Trophoblast cell (in vitro differentiated cells and primary cell): ENCODE measurements around the gene GGTA1.
"Not testable (repeated sequence)": the region's sequence is repeated elsewhere in the genome, so short reads cannot be mapped to it uniquely, and the experiment has no call there.

Source experiments
- DNase-seq, 2 donors: peaks; one replicate each; pipeline ENCODE4 v3.0.0-alpha.2; 2016
- H2AFZ ChIP-seq: 2 replicates; pipeline ENCODE4 v1.6.1; 2013; ENCODE audit warnings: low read length, moderate library complexity, mild to moderate bottlenecking; ENCODE audit not compliant: insufficient read depth, poor library complexity
- H2AK5ac ChIP-seq: 2 replicates; pipeline ENCODE4 v1.6.1; 2013; ENCODE audit warnings: mild to moderate bottlenecking, low read length
- H2BK120ac ChIP-seq: 2 replicates; pipeline ENCODE4 v1.6.1; 2013; ENCODE audit warnings: low read length, mild to moderate bottlenecking, moderate library complexity; ENCODE audit not compliant: insufficient read depth, poor library complexity
- H2BK12ac ChIP-seq: 2 replicates; pipeline ENCODE4 v1.6.1; 2013; ENCODE audit warnings: mild to moderate bottlenecking, low read length, moderate library complexity
- H2BK5ac ChIP-seq: 2 replicates; pipeline ENCODE4 v1.6.1; 2013; ENCODE audit warnings: low read length, low read depth, moderate library complexity, mild to moderate bottlenecking; ENCODE audit not compliant: poor library complexity
- H3K14ac ChIP-seq: 2 replicates; pipeline ENCODE4 v1.6.1; 2013; ENCODE audit warnings: mild to moderate bottlenecking, low read length
- H3K18ac ChIP-seq: 2 replicates; pipeline ENCODE4 v1.6.1; 2013; ENCODE audit warnings: mild to moderate bottlenecking, low read length
- H3K23ac ChIP-seq: 2 replicates; pipeline ENCODE4 v1.6.1; 2013; ENCODE audit warnings: low read length
- H3K27ac ChIP-seq: 2 replicates; pipeline ENCODE4 v1.5.1; 2013; ENCODE audit warnings: low read depth, mild to moderate bottlenecking, inconsistent platforms, low read length, moderate library complexity
- H3K27me3 ChIP-seq: 2 replicates; pipeline ENCODE4 v1.6.1; 2013; ENCODE audit warnings: inconsistent platforms, mild to moderate bottlenecking, low read length, moderate library complexity; ENCODE audit not compliant: insufficient read depth
- H3K36me3 ChIP-seq, 2 experiments: 1 replicate in 1 of 2; 2 replicates in 1 of 2; pipeline ENCODE4 v1.6.1; 2013; ENCODE audit warnings: low read length in 2 of 2, mild to moderate bottlenecking in 2 of 2, moderate library complexity in 1 of 2; ENCODE audit not compliant: insufficient read depth in 2 of 2, control insufficient read depth in 1 of 2
- H3K4ac ChIP-seq: 2 replicates; pipeline ENCODE4 v1.6.1; 2013; ENCODE audit warnings: low read depth, mild to moderate bottlenecking, low read length, moderate library complexity
- H3K4me1 ChIP-seq, 2 experiments: 1 replicate in 1 of 2; 2 replicates in 1 of 2; pipeline ENCODE4 v1.6.1; 2013; ENCODE audit warnings: low read length in 2 of 2, mild to moderate bottlenecking in 2 of 2, moderate library complexity in 1 of 2; ENCODE audit not compliant: insufficient read depth in 2 of 2, control insufficient read depth in 1 of 2
- H3K4me2 ChIP-seq: 2 replicates; pipeline ENCODE4 v1.6.1; 2013; ENCODE audit warnings: inconsistent platforms, mild to moderate bottlenecking, low read length, moderate library complexity
- H3K4me3 ChIP-seq: 2 replicates; pipeline ENCODE4 v1.5.1; 2013; ENCODE audit warnings: mild to moderate bottlenecking, low read depth, low read length, inconsistent platforms
- H3K79me1 ChIP-seq: one replicate; pipeline ENCODE4 v1.6.1; 2013; ENCODE audit warnings: low read length
- H3K79me2 ChIP-seq: 2 replicates; pipeline ENCODE4 v1.6.1; 2013; ENCODE audit warnings: low read length, mild to moderate bottlenecking; ENCODE audit not compliant: control insufficient read depth, insufficient read depth, poor library complexity
- H3K9ac ChIP-seq: 2 replicates; pipeline ENCODE4 v1.6.1; 2013; ENCODE audit warnings: mild to moderate bottlenecking, low read length
- H3K9me3 ChIP-seq: 2 replicates; pipeline ENCODE4 v1.6.1; 2013; ENCODE audit warnings: low read depth, mild to moderate bottlenecking, control low read depth, inconsistent platforms, low read length; ENCODE audit not compliant: insufficient read depth
- H4K12ac ChIP-seq: 2 replicates; pipeline ENCODE4 v1.6.1; 2013; ENCODE audit warnings: low read depth, mild to moderate bottlenecking, low read length, moderate library complexity
- H4K8ac ChIP-seq: 2 replicates; pipeline ENCODE4 v1.6.1; 2013; ENCODE audit warnings: low read depth, mild to moderate bottlenecking, low read length, moderate library complexity
- H4K91ac ChIP-seq: one replicate; pipeline ENCODE4 v1.6.1; 2013; ENCODE audit warnings: low read depth, mild to moderate bottlenecking, low read length, moderate library complexity
- WGBS: extraction: QIAGEN DNeasy Blood & Tissue Kit; methylation state at CpG from one replicate; pipeline ENCODE4 v1.1.7; 2013; ENCODE audit warnings: missing lambda C conversion rate; ENCODE audit not compliant: insufficient read length, insufficient coverage; ENCODE audit errors: extremely low coverage; 5-methylcytosine and 5-hydroxymethylcytosine counted together

GGTA1 gene

DNA sequence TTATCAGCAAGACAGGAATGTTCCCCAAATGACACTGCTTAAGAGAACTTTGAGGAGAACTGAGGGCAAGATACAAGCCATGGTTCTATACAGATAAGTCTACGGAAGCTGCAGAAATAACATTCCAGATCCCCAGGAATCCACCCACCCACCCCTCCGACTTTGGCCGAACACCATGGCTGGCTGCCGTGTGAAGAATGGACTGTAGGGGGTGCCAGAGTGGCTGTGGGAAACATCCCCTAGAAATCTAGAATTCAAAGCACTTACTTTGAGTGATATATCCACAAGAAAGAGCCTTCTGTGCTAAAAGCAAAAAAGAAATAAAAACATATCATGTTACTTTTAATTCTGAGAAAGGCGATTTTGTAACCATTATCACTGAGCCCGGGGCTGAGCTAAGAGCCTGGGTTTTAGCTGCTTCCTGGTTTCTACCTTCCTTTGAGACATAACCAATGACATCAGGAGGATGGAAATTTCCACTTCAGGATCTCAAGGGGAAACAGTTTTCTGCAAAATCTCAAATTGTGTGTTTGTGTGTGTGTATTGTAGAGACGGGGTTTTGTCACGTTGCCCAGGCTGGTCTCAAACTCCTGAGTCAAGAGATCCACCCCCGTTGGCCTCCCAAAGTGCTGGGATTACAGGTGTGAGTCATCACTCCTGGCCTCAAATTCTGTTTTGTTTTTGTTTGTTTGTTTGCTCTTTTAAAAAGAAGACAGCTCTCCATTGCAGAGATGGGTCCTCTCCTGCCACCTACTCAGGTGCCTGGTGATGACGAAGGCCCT, 36.4 kb downstream of the GGTA1 start:
- Histone ChIP-seq H3K79me1 (no peaks in the 10 kb centered on the region), H3K27ac (no peak overlapping the region)
- peak; percentile 31 to 67 for DNase-seq

DNA sequence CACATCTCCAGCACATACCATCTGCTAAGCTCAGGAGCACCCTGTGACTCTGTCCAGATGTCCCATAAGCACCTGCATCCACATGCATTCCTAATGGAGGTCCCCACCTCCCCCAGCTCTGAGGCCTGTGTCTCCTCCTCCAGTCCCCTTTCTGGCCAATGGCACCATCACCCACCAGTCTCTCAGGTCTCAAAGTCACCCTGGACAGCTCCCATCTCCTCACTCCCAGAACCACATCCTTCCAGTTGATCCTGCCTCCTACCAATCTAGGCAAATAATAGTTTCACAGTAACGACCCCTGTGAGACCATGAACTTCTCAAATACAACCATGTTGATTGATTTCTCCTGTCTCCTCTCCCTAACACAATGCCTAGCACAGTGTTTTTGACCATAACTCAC, 40.1 kb downstream of the GGTA1 start:
- Histone ChIP-seq H2BK12ac (no peak overlapping the region), H3K18ac (no peak overlapping the region), H2AFZ (no peak overlapping the region), H2BK120ac (no peak overlapping the region), H3K4me1 (no peaks in the 10 kb centered on the region), H3K79me2 (no peaks in the 10 kb centered on the region), H3K27me3 (no peaks in the 10 kb centered on the region), H3K36me3 (no peaks in the 10 kb centered on the region), H2BK5ac (no peak overlapping the region), H3K9ac (no peak overlapping the region), H3K23ac (no peak overlapping the region), H4K91ac (no peak overlapping the region), H3K4me3 (no peak overlapping the region), H3K9me3 (no peaks in the 10 kb centered on the region), H2AK5ac (no peak overlapping the region), H3K4me2 (no peak overlapping the region), H3K79me1 (no peaks in the 10 kb centered on the region), H4K12ac (no peak overlapping the region), H3K4ac (no peak overlapping the region), H3K14ac (no peak overlapping the region), H4K8ac (no peak overlapping the region), H3K27ac (no peak overlapping the region)
- no peak for DNase-seq
- WGBS: no CpG with 5 or more reads among the region's 1 CpG

More for the DNA sequence above, 36.4 kb downstream of the GGTA1 start:
- Histone ChIP-seq H3K79me2 (no peaks in the 10 kb centered on the region), H3K9ac (no peak overlapping the region), H3K14ac (no peak overlapping the region), H3K23ac (no peak overlapping the region), H3K4ac (no peak overlapping the region), H3K4me3 (no peak overlapping the region), H2BK5ac (no peak overlapping the region), H3K9me3 (no peaks in the 10 kb centered on the region), H3K4me2 (no peak overlapping the region), H4K12ac (no peak overlapping the region), H2BK12ac (no peak overlapping the region), H3K27me3 (no peaks in the 10 kb centered on the region), H3K18ac (no peak overlapping the region), H3K36me3 (no peaks in the 10 kb centered on the region), H4K8ac (no peak overlapping the region), H2BK120ac (no peak overlapping the region), H2AFZ (no peak overlapping the region), H3K4me1 (no peaks in the 10 kb centered on the region), H2AK5ac (no peak overlapping the region), H4K91ac (no peak overlapping the region)
- WGBS: no CpG with 5 or more reads among the region's 10 CpGs

DNA sequence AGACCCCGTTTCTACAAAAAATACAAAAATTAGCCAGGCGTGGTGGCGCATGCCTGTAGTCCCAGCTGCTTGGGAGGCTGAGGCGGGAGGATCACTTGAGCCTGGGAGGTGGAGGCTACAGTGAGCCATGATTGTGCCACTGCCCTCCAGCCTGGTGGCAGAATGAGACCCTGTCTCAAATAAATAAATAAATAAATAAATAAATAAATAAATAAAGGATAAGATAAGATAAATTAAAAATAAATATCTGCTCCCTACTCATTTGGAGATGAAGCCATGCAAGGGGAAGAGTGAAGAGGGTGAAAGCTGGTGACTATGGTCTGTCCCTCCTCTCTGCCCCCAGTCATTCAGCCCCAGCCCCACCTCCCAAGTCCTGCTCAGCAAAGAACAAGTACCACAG, 41.2 kb downstream of the GGTA1 start:
- not testable (repeated sequence) for H3K18ac ChIP-seq, H3K9ac ChIP-seq, H3K4ac ChIP-seq, H3K14ac ChIP-seq, H2AK5ac ChIP-seq, H2BK5ac ChIP-seq, H3K4me1 ChIP-seq, H3K36me3 ChIP-seq, H4K91ac ChIP-seq, H3K79me2 ChIP-seq, DNase-seq, H3K4me3 ChIP-seq, H3K23ac ChIP-seq, H3K4me2 ChIP-seq, H3K27me3 ChIP-seq, H3K79me1 ChIP-seq, H4K12ac ChIP-seq, H2BK12ac ChIP-seq, H2AFZ ChIP-seq, H3K9me3 ChIP-seq, H2BK120ac ChIP-seq, H3K27ac ChIP-seq, H4K8ac ChIP-seq
- WGBS: no CpG with 5 or more reads among the region's 4 CpGs

DNA sequence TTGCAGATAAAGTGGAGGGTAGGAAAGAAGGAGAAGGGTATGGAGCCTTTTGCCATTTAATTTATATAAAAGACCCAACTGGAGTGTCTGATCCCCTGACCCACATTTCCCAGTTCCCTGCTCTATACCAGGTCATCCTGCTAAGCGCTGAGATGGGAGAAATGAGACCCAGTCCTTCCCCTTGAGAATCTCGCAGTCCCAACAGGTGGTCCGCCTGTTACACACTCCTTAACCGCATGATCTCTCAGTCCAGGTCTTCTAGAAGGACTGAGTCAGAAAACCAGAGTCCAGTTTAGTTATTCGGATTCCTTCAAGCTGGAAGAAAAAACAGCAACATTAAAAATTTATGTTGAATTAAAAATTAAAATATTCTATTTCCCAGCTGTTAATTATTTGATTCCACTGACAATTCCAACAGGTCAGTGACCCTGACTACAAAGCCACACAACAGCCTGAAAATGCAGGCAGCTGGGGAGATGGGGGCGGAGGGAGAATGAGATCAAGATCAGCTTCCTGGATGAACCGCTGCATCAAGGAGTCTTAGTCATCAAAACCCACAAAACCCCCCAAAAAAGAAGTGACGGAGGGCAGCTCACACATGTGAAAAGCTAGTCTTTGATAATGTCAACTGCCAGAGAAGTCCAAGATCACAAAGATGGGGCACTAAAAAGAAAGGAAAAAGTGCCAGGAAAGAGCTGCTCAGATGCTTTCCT, 44.0 kb downstream of the GGTA1 start:
- no peak overlapping the region for H4K91ac ChIP-seq
- no peak overlapping the region for H2BK12ac ChIP-seq
- H3K79me2 ChIP-seq: no peaks in the 10 kb centered on the region
- no peak overlapping the region for H3K4ac ChIP-seq
- no peaks in the 10 kb centered on the region for H3K27me3 ChIP-seq
- H3K4me1 ChIP-seq: no peaks in the 10 kb centered on the region
- no peak overlapping the region for H3K9ac ChIP-seq
- no peaks in the 10 kb centered on the region for H3K9me3 ChIP-seq
- H3K14ac ChIP-seq: no peak overlapping the region
- no peak overlapping the region for H2AFZ ChIP-seq
- no peak overlapping the region for H4K8ac ChIP-seq
- no peak overlapping the region for H3K4me2 ChIP-seq
- no peak for DNase-seq
- no peak overlapping the region for H3K23ac ChIP-seq
- H4K12ac ChIP-seq: no peak overlapping the region
- no peak overlapping the region for H2BK5ac ChIP-seq
- H2BK120ac ChIP-seq: no peak overlapping the region
- H3K27ac ChIP-seq: no peak overlapping the region
- H3K36me3 ChIP-seq: no peaks in the 10 kb centered on the region
- no peaks in the 10 kb centered on the region for H3K79me1 ChIP-seq
- no peak overlapping the region for H3K18ac ChIP-seq
- H2AK5ac ChIP-seq: no peak overlapping the region
- no peak overlapping the region for H3K4me3 ChIP-seq
- no CpG with 5 or more reads among the region's 8 CpGs for WGBS
